A549 treated with CpdA at 1 μM for 4 hours (cell line): ENCODE measurements around the gene ARL16. TPM values are rescaled to one million over a fixed set of nuclear protein-coding genes. Genes with fewer than 3 reads are reported as not detected.

Source experiments
- total RNA-seq: library from RNA; stranded (reverse); fragments of 200-300 nt; extraction: Qiagen RNA extraction; gene quantifications from 5 replicates; pipeline ENCODE4 v1.2.3, GENCODE V29; 2022; ENCODE audit warnings: low read depth

ARL16 gene
- total RNA-seq, result 50.3 to 54.8 TPM (median 53.2 TPM) in 5 replicates

GRCh38 chr17:81683584-81684441 is at the start of gene ARL16, which contains the start of gene HGS:
Gene ARL16, minus strand, starts transcription at chr17:81683797. Its CDS starts 44 bp downstream, at chr17:81683753.
Gene HGS, plus strand, starts transcription at chr17:81684011. Its CDS starts 56 bp downstream, at chr17:81684067.

GRCh38 chr17:81711814-81712467 is 28.3 kb upstream of the ARL16 start, which contains the start of gene SLC25A10:
Gene SLC25A10, plus strand, starts transcription at chr17:81712284. Its CDS starts 143 bp downstream, at chr17:81712427.

GRCh38 chr17:81702934-81703746 is 19.5 kb upstream of the ARL16 start, which contains the start of gene MRPL12:
Gene MRPL12, plus strand, starts transcription at chr17:81703367. Its CDS starts 135 bp downstream, at chr17:81703502.

GRCh38 chr17:81666342-81667191 is 17.0 kb downstream of the ARL16 start, which contains the start of the genes CCDC137 and OXLD1:
Gene CCDC137, plus strand, starts transcription at chr17:81666737. Its CDS starts 30 bp downstream, at chr17:81666767.
Gene OXLD1, minus strand, starts transcription at chr17:81666605. Its CDS starts 28 bp downstream, at chr17:81666577.

GRCh38 chr17:81656118-81656743 is 27.4 kb downstream of the ARL16 start, which contains the start of gene PDE6G:
Gene PDE6G, minus strand, starts transcription at chr17:81656542. Its CDS starts 3,237 bp downstream, at chr17:81653305.

DNA sequence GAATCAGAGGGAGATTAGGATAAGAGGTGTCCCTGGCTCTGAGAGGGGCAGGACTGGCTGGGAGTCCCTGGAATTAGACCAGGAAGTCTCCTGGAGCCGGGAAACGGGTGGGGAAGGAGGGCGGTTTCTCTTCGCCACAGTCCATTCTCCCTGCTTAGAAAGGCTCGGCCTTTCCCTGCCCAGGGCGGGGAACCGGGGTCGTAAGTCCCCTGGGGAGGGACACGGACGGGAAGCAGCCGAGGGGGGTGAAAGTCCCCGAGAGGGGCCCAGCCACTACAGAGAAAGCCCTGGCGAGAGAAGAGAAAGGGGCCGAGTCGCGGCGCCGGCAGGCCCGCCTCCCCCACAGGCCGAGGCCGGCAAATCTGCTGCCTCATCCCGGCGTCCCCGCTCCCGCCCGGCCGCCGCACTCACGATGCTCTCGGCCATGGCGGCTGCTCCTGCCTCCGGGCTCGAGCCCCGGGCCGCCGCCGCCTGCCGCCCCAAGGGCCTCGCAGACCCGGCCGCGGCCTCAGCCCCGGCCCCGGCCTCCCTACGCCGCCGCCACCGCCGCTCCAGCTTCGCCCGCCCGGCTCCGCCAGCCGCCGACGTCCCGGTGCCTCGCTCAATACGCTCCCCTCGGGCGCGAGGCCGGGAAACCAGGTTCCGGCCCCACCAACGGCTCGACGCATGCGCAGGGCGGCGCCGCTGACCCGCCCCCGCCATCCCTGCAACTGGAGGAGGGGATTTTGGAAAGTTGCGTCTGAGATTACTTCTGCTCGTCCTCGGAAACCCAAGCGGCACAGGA is 46.9 kb downstream of the ARL16 start, which contains the start of the genes NPLOC4 and TSPAN10:
Gene NPLOC4, minus strand, starts transcription at position 608 of the 784 bp plus-strand sequence. Its CDS starts 182 bp downstream, at position 426.
Gene TSPAN10, plus strand, starts transcription at position 692 of the 784 bp plus-strand sequence. CDS start 5,217 bp downstream, outside the sequence.

Other genes with a start within 250 kb of the ARL16 start
- gene ACTG1, start 171.0 kb downstream of the ARL16 start, total RNA-seq, result 4,839 to 6,943 TPM (median 5,456 TPM) in 5 replicates
- 0.61 to 2.0 TPM (median 0.89 TPM) in 5 replicates for gene FSCN2, start 155.4 kb downstream of the ARL16 start, total RNA-seq
- gene FAAP100, start 131.4 kb downstream of the ARL16 start, total RNA-seq, result 18.0 to 28.3 TPM (median 23.3 TPM) in 5 replicates
- 95.7 to 107 TPM (median 106 TPM) in 5 replicates for gene NPLOC4, start 46.7 kb downstream of the ARL16 start, total RNA-seq
- gene TSPAN10, start 46.6 kb downstream of the ARL16 start, total RNA-seq, result 4.5 to 7.3 TPM (median 5.4 TPM) in 5 replicates
- gene PDE6G, start 27.3 kb downstream of the ARL16 start, total RNA-seq, result 1.6 to 2.5 TPM (median 1.7 TPM) in 5 replicates
- 33.1 to 63.0 TPM (median 59.1 TPM) in 5 replicates for gene OXLD1, start 17.2 kb downstream of the ARL16 start, total RNA-seq
- 61.3 to 77.1 TPM (median 65.9 TPM) in 5 replicates for gene CCDC137, start 17.1 kb downstream of the ARL16 start, total RNA-seq
- gene HGS, start 214 bp upstream of the ARL16 start, total RNA-seq, result 155 to 217 TPM (median 201 TPM) in 5 replicates
- gene MRPL12, start 19.6 kb upstream of the ARL16 start, total RNA-seq, result 216 to 324 TPM (median 299 TPM) in 5 replicates
- 29.1 to 45.9 TPM (median 40.7 TPM) in 5 replicates for gene SLC25A10, start 28.5 kb upstream of the ARL16 start, total RNA-seq
- 0.22 to 0.65 TPM (median 0.28 TPM) in 5 replicates for gene GCGR, start 120.4 kb upstream of the ARL16 start, total RNA-seq
- gene MCRIP1, start 149.5 kb upstream of the ARL16 start, total RNA-seq, result 78.9 to 105 TPM (median 92.0 TPM) in 5 replicates
- 0.18 to 0.40 TPM in 2 of 5 replicates, not detected in the others for gene PPP1R27, start 151.3 kb upstream of the ARL16 start, total RNA-seq
- gene P4HB, start 176.7 kb upstream of the ARL16 start, total RNA-seq, result 726 to 785 TPM (median 751 TPM) in 5 replicates
- gene ARHGDIA, start 187.5 kb upstream of the ARL16 start, total RNA-seq, result 578 to 637 TPM (median 592 TPM) in 5 replicates
- 166 to 254 TPM (median 246 TPM) in 5 replicates for gene ALYREF, start 207.8 kb upstream of the ARL16 start, total RNA-seq
- 192 to 295 TPM (median 277 TPM) in 5 replicates for gene ANAPC11, start 207.9 kb upstream of the ARL16 start, total RNA-seq
- 0.16 to 1.0 TPM (median 0.59 TPM) in 5 replicates for gene NPB, start 218.4 kb upstream of the ARL16 start, total RNA-seq
- gene PCYT2, start 227.6 kb upstream of the ARL16 start, total RNA-seq, result 13.1 to 16.7 TPM (median 15.8 TPM) in 5 replicates
- gene SIRT7, start 234.4 kb upstream of the ARL16 start, total RNA-seq, result 29.4 to 47.5 TPM (median 40.8 TPM) in 5 replicates
- gene MAFG, start 243.9 kb upstream of the ARL16 start, total RNA-seq, result 36.7 to 45.6 TPM (median 42.2 TPM) in 5 replicates